Measurements from ENCODE around the gene COPA. TPM values are rescaled to one million over a fixed set of nuclear protein-coding genes. Genes with fewer than 3 reads are reported as not detected.
"Not testable (repeated sequence)": the region's sequence is repeated elsewhere in the genome, so short reads cannot be mapped to it uniquely, and the experiment has no call there.

COPA gene
- polyA plus RNA-seq (ENCODE audit: insufficient read length): 126 TPM

- peak; percentile 90 for DNase-seq (ENCODE audit: low read depth)
Observed at GRCh38 chr1:160342953-160343869, at the start of gene COPA, which contains the start of gene NCSTN. TSS of gene COPA (minus strand) at chr1:160343250. CDS start at chr1:160343170, 80 bp downstream. TSS of gene NCSTN (plus strand) at chr1:160343383. CDS start at chr1:160343397, 14 bp downstream.

GRCh38 chr1:160388406-160388805 is 45.4 kb upstream of the COPA start:
- not testable (repeated sequence) for DNase-seq (ENCODE audit: low read depth)

GRCh38 chr1:160384812-160385211 is 41.8 kb upstream of the COPA start:
- not testable (repeated sequence) for DNase-seq (ENCODE audit: low read depth)

GRCh38 chr1:160377585-160378206 is 34.6 kb upstream of the COPA start:
- no peak for DNase-seq (ENCODE audit: low read depth)

GRCh38 chr1:160376525-160377131 is 33.6 kb upstream of the COPA start:
- DNase-seq (ENCODE audit: low read depth): peak; percentile 50

- DNase-seq (ENCODE audit: low read depth): no peak
Observed at GRCh38 chr1:160375788-160376524, 32.9 kb upstream of the COPA start.

- no peak for DNase-seq (ENCODE audit: low read depth)
Observed at GRCh38 chr1:160374306-160375110, 31.5 kb upstream of the COPA start.

- DNase-seq (ENCODE audit: low read depth): no peak
Observed at GRCh38 chr1:160373696-160374095, 30.6 kb upstream of the COPA start.

GRCh38 chr1:160371756-160372155 is 28.7 kb upstream of the COPA start:
- no peak for DNase-seq (ENCODE audit: low read depth)

- no peak for DNase-seq (ENCODE audit: low read depth)
Observed at GRCh38 chr1:160371346-160371631, 28.2 kb upstream of the COPA start.

GRCh38 chr1:160370561-160371345 is 27.7 kb upstream of the COPA start:
- no peak for DNase-seq (ENCODE audit: low read depth)

- no peak for DNase-seq (ENCODE audit: low read depth)
Observed at GRCh38 chr1:160369087-160369486, 26.0 kb upstream of the COPA start.

- no peak for DNase-seq (ENCODE audit: low read depth)
Observed at GRCh38 chr1:160367934-160368923, 25.2 kb upstream of the COPA start.

- no peak for DNase-seq (ENCODE audit: low read depth)
Observed at GRCh38 chr1:160367516-160367900, 24.5 kb upstream of the COPA start.

GRCh38 chr1:160366731-160367515 is 23.9 kb upstream of the COPA start, which contains the start of gene NHLH1:
TSS of gene NHLH1 (plus strand) at chr1:160367071. CDS start at chr1:160370732, 3,661 bp downstream.
- DNase-seq (ENCODE audit: low read depth): no peak

GRCh38 chr1:160365325-160365724 is 22.3 kb upstream of the COPA start:
- no peak for DNase-seq (ENCODE audit: low read depth)

GRCh38 chr1:160363951-160364735 is 21.1 kb upstream of the COPA start:
- no peak for DNase-seq (ENCODE audit: low read depth)
